Panc1 (cell line): ENCODE measurements around the gene BAHCC1. TPM values are rescaled to one million over a fixed set of nuclear protein-coding genes. Genes with fewer than 3 reads are reported as not detected.

Source experiments
- ATAC-seq: fragments of 200-7000 bp; cut with Tn5 transposase; 2 replicates; pipeline ENCODE4 v1.9.1; 2020; ENCODE audit warnings: mild to moderate bottlenecking, moderate library complexity
- BruUV-seq: library from RNA; stranded (reverse); fragments of 400-500 nt; replicated peaks from 2 replicates; lab custom pipeline; 2021; lab: Mats Ljungman, UMichigan
- CTCF ChIA-PET: fragments of 300-600 bp; sonication (Branson Sonifier 250); formaldehyde crosslinking; loops from one replicate; lab custom pipeline; 2022; ENCODE audit warnings: antibody characterized with exemption; lab: Charles Lee
- POLR2A ChIA-PET: fragments of 300-600 bp; sonication (Branson Sonifier 250); formaldehyde crosslinking; loops from one replicate; lab custom pipeline; 2022; ENCODE audit warnings: antibody characterized with exemption; lab: Charles Lee
- DNase-seq: peaks from one replicate; pipeline ENCODE4 v3.0.0-alpha.2; 2010; ENCODE audit warnings: low read depth, low spot score
- H3K27ac ChIP-seq: 2 replicates; pipeline ENCODE4 v1.5.1; 2011; ENCODE audit warnings: mild to moderate bottlenecking, low read length, inconsistent platforms
- H3K27me3 ChIP-seq: fragments of 200-500 bp; sonication (Bioruptor generic); 2 replicates; pipeline ENCODE4 v1.6.0; 2014; ENCODE audit warnings: low read length, inconsistent platforms; ENCODE audit not compliant: control insufficient read depth, insufficient read depth
- H3K36me3 ChIP-seq: fragments of 200-500 bp; sonication (Bioruptor generic); 2 replicates; pipeline ENCODE4 v1.5.1; 2014; ENCODE audit warnings: inconsistent platforms, mild to moderate bottlenecking, low read length, moderate library complexity; ENCODE audit not compliant: control insufficient read depth, insufficient read depth
- H3K4me1 ChIP-seq: 2 replicates; pipeline ENCODE4 v1.5.1; 2011; ENCODE audit warnings: inconsistent platforms, mild to moderate bottlenecking, low read length, moderate library complexity; ENCODE audit not compliant: control insufficient read depth, insufficient read depth
- H3K4me3 ChIP-seq, 2 experiments: 2 replicates each; pipeline ENCODE4 v1.5.1; 2011 to 2012; ENCODE audit warnings: low read depth in 2 of 2, low read length in 2 of 2, mild to moderate bottlenecking in 2 of 2, inconsistent platforms in 1 of 2, moderate library complexity in 1 of 2
- H3K9me3 ChIP-seq: fragments of 200-500 bp; sonication (Bioruptor generic); 2 replicates; pipeline ENCODE4 v1.5.1; 2014; ENCODE audit warnings: low read depth, mild to moderate bottlenecking, inconsistent platforms, low read length, moderate library complexity; ENCODE audit not compliant: control insufficient read depth, insufficient read depth
- POLR2AphosphoS5 ChIP-seq: IDR thresholded peaks from 2 replicates; pipeline ENCODE4 v1.6.1; 2012; ENCODE audit warnings: mild to moderate bottlenecking, low read depth, low read length, moderate library complexity
- SIN3A ChIP-seq: IDR thresholded peaks from 2 replicates; pipeline ENCODE4 v1.6.1; 2012; ENCODE audit warnings: low read depth, mild to moderate bottlenecking, low read length, moderate library complexity, borderline replicate concordance; ENCODE audit not compliant: insufficient read depth
- TCF7L2 ChIP-seq: IDR thresholded peaks from 2 replicates; pipeline ENCODE4 v1.6.1; 2011; ENCODE audit warnings: mild to moderate bottlenecking, low read depth, low read length, inconsistent platforms
- in situ Hi-C: cut with HindIII; loops from 2 replicates; pipeline ENCODE4 v1.10.0; 2016; ENCODE audit warnings: low sequenced_read_pairs, low pct_unique_long_range_greater_than_20kb
- intact Hi-C: fragments of 100-400 bp; cut with micrococcal nuclease; formaldehyde crosslinking; loops from one replicate; pipeline ENCODE4 v1.10.0; 2022; ENCODE audit not compliant: unreplicated experiment
- total RNA-seq: library from RNA; stranded (reverse); gene quantifications from one replicate; pipeline ENCODE4 v1.2.1, GENCODE V29; 2021; ENCODE audit not compliant: unreplicated experiment
- TF ChIP-seq, protein P1 (sequence below): fragments of 450-650 bp; IDR thresholded peaks from 2 replicates; pipeline ENCODE4 v1.5.1; 2017; ENCODE audit warnings: mild to moderate bottlenecking
- TF ChIP-seq, protein P2 (sequence below), 2 experiments: IDR thresholded peaks; 2 replicates each; pipeline ENCODE4 v1.6.1; 2011 to 2012; ENCODE audit warnings: low read depth in 2 of 2, control low read depth in 1 of 2, low read length in 1 of 2, mild to moderate bottlenecking in 1 of 2, moderate library complexity in 1 of 2; ENCODE audit not compliant: insufficient read depth in 1 of 2

BAHCC1 gene
- total RNA-seq, 1 experiment from 2014 or later: 77.4 TPM

DNA sequence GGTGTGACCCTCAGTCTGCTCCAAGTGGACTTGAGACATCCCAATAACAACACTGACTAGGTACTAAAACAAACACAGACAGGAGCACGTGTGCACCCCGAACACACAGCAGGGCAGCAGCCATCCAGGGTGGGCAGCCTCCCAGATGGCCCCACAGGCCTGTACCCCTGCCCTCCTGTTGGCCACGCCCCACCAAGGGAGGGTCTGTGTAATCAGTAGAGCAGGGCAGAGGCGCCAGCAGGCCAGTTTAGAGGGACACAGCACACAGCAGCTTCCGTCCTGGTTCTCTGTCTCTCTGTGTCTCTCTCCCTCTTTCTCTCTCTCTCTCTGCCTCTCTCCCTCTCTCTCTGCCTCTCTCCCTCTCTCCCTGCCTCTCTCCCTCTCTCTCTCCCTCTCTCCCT, 95.9 kb downstream of the BAHCC1 start:
- ATAC-seq (peak; percentile 21; the same call in 1 of the 2 replicates), DNase-seq (no peak)
- TF ChIP-seq POLR2AphosphoS5: no peak
- no peak for TF ChIP-seq SIN3A
- TF ChIP-seq, protein P1, sequence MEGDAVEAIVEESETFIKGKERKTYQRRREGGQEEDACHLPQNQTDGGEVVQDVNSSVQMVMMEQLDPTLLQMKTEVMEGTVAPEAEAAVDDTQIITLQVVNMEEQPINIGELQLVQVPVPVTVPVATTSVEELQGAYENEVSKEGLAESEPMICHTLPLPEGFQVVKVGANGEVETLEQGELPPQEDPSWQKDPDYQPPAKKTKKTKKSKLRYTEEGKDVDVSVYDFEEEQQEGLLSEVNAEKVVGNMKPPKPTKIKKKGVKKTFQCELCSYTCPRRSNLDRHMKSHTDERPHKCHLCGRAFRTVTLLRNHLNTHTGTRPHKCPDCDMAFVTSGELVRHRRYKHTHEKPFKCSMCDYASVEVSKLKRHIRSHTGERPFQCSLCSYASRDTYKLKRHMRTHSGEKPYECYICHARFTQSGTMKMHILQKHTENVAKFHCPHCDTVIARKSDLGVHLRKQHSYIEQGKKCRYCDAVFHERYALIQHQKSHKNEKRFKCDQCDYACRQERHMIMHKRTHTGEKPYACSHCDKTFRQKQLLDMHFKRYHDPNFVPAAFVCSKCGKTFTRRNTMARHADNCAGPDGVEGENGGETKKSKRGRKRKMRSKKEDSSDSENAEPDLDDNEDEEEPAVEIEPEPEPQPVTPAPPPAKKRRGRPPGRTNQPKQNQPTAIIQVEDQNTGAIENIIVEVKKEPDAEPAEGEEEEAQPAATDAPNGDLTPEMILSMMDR: no peak
- TF ChIP-seq, protein P2, sequence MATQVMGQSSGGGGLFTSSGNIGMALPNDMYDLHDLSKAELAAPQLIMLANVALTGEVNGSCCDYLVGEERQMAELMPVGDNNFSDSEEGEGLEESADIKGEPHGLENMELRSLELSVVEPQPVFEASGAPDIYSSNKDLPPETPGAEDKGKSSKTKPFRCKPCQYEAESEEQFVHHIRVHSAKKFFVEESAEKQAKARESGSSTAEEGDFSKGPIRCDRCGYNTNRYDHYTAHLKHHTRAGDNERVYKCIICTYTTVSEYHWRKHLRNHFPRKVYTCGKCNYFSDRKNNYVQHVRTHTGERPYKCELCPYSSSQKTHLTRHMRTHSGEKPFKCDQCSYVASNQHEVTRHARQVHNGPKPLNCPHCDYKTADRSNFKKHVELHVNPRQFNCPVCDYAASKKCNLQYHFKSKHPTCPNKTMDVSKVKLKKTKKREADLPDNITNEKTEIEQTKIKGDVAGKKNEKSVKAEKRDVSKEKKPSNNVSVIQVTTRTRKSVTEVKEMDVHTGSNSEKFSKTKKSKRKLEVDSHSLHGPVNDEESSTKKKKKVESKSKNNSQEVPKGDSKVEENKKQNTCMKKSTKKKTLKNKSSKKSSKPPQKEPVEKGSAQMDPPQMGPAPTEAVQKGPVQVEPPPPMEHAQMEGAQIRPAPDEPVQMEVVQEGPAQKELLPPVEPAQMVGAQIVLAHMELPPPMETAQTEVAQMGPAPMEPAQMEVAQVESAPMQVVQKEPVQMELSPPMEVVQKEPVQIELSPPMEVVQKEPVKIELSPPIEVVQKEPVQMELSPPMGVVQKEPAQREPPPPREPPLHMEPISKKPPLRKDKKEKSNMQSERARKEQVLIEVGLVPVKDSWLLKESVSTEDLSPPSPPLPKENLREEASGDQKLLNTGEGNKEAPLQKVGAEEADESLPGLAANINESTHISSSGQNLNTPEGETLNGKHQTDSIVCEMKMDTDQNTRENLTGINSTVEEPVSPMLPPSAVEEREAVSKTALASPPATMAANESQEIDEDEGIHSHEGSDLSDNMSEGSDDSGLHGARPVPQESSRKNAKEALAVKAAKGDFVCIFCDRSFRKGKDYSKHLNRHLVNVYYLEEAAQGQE (IDR thresholded peaks at IDR 0.05; ENCODE audit: insufficient read depth in 1 of 2, low read depth in 2 of 2, low read length in 1 of 2): no peak
- no peak for TF ChIP-seq TCF7L2
- in situ Hi-C loops (no loop called here), intact Hi-C loops (no loop called here)
- no peak overlapping the region for H3K4me3 ChIP-seq
- no TSS peak for BruUV-seq
- H3K36me3 ChIP-seq: no peaks in the 10 kb centered on the region; the same call in 1 of the 2 replicates
- CTCF ChIA-PET: no interaction called here
- H3K4me1 ChIP-seq: peaks cover 31% of the 10 kb centered on the region
- peak overlapping the region; percentile 18; the same call in 1 of the 2 replicates for H3K27ac ChIP-seq
- H3K27me3 ChIP-seq: no peaks in the 10 kb centered on the region
- no peaks in the 10 kb centered on the region for H3K9me3 ChIP-seq
- POLR2A ChIA-PET: interaction anchor here (0.7 kb wide), 1 partner anchor 17 kb away, joined by 14 read pairs; no protein-coding TSS in a partner anchor

- intact Hi-C loops (no loop called here), in situ Hi-C loops (no loop called here)
- TF ChIP-seq SIN3A (no peak), POLR2AphosphoS5 (no peak), TCF7L2 (no peak)
- TF ChIP-seq, protein P2 (IDR thresholded peaks at IDR 0.05; ENCODE audit: insufficient read depth in 1 of 2, low read depth in 2 of 2, low read length in 1 of 2): no peak
- TF ChIP-seq, protein P1: no peak
- no peaks in the 10 kb centered on the region for H3K9me3 ChIP-seq
- no peak overlapping the region for H3K4me3 ChIP-seq
- H3K27me3 ChIP-seq: no peaks in the 10 kb centered on the region
- H3K36me3 ChIP-seq: no peaks in the 10 kb centered on the region; the same call in 1 of the 2 replicates
- no TSS peak for BruUV-seq
- ChIA-PET CTCF (no interaction called here), POLR2A (interaction anchor here (0.6 kb wide), 1 partner anchor 9 kb away, joined by 6 read pairs; no protein-coding TSS in a partner anchor)
- H3K4me1 ChIP-seq: peaks cover 31% of the 10 kb centered on the region
- H3K27ac ChIP-seq: 0 out of 2 replicates have a peak overlapping the region, but pooled peaks have one; percentile 18
- no peak for DNase-seq
- ATAC-seq: no peak
Observed at GRCh38 chr17:81491761-81492160, 96.5 kb downstream of the BAHCC1 start.
